ENCODE measurements around the gene HDC. TPM values are rescaled to one million over a fixed set of nuclear protein-coding genes. Genes with fewer than 3 reads are reported as not detected.

HDC gene
- polyA plus RNA-seq, 1 of the 3 experiments (the other 2 are of a cell fraction): not detected

DNA sequence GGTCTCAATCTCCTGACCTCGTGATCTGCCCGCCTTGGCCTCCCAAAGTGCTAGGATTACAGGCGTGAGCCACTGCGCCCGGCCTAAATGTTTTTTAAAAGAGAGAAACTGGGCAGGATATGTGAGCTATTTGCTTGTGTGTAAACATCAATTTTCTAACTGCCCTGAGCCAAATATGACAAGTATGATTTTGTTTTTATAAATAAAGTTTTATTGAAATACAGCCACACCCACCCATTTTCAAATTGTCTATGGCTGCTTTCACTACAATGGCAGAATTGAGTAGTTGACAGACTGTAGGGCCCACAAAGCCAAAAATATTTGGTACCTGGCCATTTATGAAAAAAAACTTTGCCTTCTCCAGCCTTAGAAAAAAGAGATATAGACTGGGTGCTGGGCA, 15.9 kb upstream of the HDC start:
- DNase-seq: no peak
- H4K20me1 ChIP-seq (ENCODE audit: insufficient read depth): no peaks in the 10 kb centered on the region
- H3K9me2 ChIP-seq: no peaks in the 10 kb centered on the region
- no peak overlapping the region for H3K4me3 ChIP-seq (ENCODE audit: low read depth in 2 of 2, low read length in 1 of 2)
- peaks cover 3 to 18% of the 10 kb centered on the region in 2 experiments for H3K36me3 ChIP-seq (replicated peaks in 1 of 2; ENCODE audit: control insufficient read depth in 1 of 2, insufficient read depth in 2 of 2, low read length in 1 of 2)
- no peaks in the 10 kb centered on the region for H3K9me3 ChIP-seq
- H3K79me2 ChIP-seq (ENCODE audit: insufficient read depth): no peaks in the 10 kb centered on the region
- TF ChIP-seq, protein P1, sequence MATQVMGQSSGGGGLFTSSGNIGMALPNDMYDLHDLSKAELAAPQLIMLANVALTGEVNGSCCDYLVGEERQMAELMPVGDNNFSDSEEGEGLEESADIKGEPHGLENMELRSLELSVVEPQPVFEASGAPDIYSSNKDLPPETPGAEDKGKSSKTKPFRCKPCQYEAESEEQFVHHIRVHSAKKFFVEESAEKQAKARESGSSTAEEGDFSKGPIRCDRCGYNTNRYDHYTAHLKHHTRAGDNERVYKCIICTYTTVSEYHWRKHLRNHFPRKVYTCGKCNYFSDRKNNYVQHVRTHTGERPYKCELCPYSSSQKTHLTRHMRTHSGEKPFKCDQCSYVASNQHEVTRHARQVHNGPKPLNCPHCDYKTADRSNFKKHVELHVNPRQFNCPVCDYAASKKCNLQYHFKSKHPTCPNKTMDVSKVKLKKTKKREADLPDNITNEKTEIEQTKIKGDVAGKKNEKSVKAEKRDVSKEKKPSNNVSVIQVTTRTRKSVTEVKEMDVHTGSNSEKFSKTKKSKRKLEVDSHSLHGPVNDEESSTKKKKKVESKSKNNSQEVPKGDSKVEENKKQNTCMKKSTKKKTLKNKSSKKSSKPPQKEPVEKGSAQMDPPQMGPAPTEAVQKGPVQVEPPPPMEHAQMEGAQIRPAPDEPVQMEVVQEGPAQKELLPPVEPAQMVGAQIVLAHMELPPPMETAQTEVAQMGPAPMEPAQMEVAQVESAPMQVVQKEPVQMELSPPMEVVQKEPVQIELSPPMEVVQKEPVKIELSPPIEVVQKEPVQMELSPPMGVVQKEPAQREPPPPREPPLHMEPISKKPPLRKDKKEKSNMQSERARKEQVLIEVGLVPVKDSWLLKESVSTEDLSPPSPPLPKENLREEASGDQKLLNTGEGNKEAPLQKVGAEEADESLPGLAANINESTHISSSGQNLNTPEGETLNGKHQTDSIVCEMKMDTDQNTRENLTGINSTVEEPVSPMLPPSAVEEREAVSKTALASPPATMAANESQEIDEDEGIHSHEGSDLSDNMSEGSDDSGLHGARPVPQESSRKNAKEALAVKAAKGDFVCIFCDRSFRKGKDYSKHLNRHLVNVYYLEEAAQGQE (IDR thresholded peaks at IDR 0.05; ENCODE audit: low read depth, low read length): no peak
- TF ChIP-seq IRF3 (IDR thresholded peaks at IDR 0.05; ENCODE audit: low read depth, low read length) (no peak), NFIC (IDR thresholded peaks at IDR 0.05; ENCODE audit: borderline replicate concordance) (no peak), RXRA (IDR thresholded peaks at IDR 0.05; ENCODE audit: borderline replicate concordance, low read depth) (no peak), TEAD4 (IDR thresholded peaks at IDR 0.05; ENCODE audit: borderline replicate concordance, insufficient read depth) (no peak), USF2 (IDR thresholded peaks at IDR 0.05; ENCODE audit: borderline replicate concordance, low read depth, low read length) (no peak), GABPA (IDR thresholded peaks at IDR 0.05; ENCODE audit: low read depth) (no peak)
- ChIA-PET CTCF (no interaction called here), POLR2A (no interaction called here)
- H3F3A ChIP-seq (replicated peaks; ENCODE audit: insufficient read depth): peaks cover 6% of the 10 kb centered on the region
- WGBS (ENCODE audit: low lambda C conversion rate): no CpG with 5 or more reads among the region's 5 CpGs
- H3K9ac ChIP-seq: no peak overlapping the region
- no peak overlapping the region for H3K27ac ChIP-seq (ENCODE audit: low read depth in 2 of 2, low read length in 1 of 2)
- no peaks in the 10 kb centered on the region for H3K4me1 ChIP-seq (ENCODE audit: control insufficient read depth in 1 of 2, insufficient read depth in 2 of 2, low read depth in 1 of 2, low read length in 1 of 2)
- no peaks in the 10 kb centered on the region for H3K27me3 ChIP-seq (ENCODE audit: insufficient read depth)
- no peak overlapping the region for H3K4me2 ChIP-seq
- H2AFZ ChIP-seq (ENCODE audit: low read depth): no peak overlapping the region

DNA sequence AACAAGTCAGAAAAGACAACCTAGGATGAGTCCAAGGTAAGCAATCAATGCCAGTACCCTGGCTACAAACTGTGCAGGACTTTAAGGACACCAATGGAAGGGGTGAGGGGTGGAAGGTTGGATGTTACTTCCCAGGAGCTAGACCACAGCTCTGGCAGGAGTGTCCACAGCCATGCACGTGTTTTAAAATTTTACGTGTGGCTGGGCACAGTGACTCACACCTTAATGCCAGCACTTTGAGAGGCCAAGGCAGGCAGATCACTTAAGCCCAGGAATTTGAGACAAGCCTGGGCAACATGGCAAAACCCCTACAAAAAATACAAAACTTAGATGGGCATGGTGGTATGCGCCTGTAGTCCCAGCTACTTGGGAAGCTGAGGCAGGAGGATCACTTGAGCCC, 14.7 kb upstream of the HDC start:
- Histone ChIP-seq H3K27me3 (ENCODE audit: insufficient read depth) (no peaks in the 10 kb centered on the region), H3K9me3 (no peaks in the 10 kb centered on the region), H3K4me1 (ENCODE audit: control insufficient read depth in 1 of 2, insufficient read depth in 2 of 2, low read depth in 1 of 2, low read length in 1 of 2) (no peaks in the 10 kb centered on the region), H3K79me2 (ENCODE audit: insufficient read depth) (no peaks in the 10 kb centered on the region), H3K9ac (no peak overlapping the region), H4K20me1 (ENCODE audit: insufficient read depth) (no peaks in the 10 kb centered on the region), H3F3A (replicated peaks; ENCODE audit: insufficient read depth) (peaks cover 8% of the 10 kb centered on the region), H3K36me3 (replicated peaks in 1 of 2; ENCODE audit: control insufficient read depth in 1 of 2, insufficient read depth in 2 of 2, low read length in 1 of 2) (peaks cover 3 to 10% of the 10 kb centered on the region in 2 experiments), H3K27ac (ENCODE audit: low read depth in 2 of 2, low read length in 1 of 2) (no peak overlapping the region), H3K9me2 (no peaks in the 10 kb centered on the region), H3K4me3 (ENCODE audit: low read depth in 2 of 2, low read length in 1 of 2) (no peak overlapping the region), H3K4me2 (no peak overlapping the region), H2AFZ (ENCODE audit: low read depth) (no peak overlapping the region)
- WGBS (ENCODE audit: low lambda C conversion rate): 88% methylated on average over 2 of the region's 3 CpGs
- TF ChIP-seq RXRA (IDR thresholded peaks at IDR 0.05; ENCODE audit: borderline replicate concordance, low read depth) (no peak), ELF1 (IDR thresholded peaks at IDR 0.05) (no peak)
- CTCF ChIA-PET: interaction anchor here (1.0 kb wide), 1 partner anchor 36 kb away, joined by 4 read pairs; no protein-coding TSS in a partner anchor
- POLR2A ChIA-PET: no interaction called here
- DNase-seq: no peak

Data from SK-N-SH (cell line).